Keratinocyte (primary cell): ENCODE results near the gene TELO2. TPM values are rescaled to one million over a fixed set of nuclear protein-coding genes. Genes with fewer than 3 reads are reported as not detected.

Experiments used
- DNase-seq: peaks from one replicate; pipeline ENCODE4 v3.0.0-alpha.2; 2011; ENCODE audit warnings: low read depth, missing footprints, low spot score
- FAIRE-seq: peaks from 2 replicates; lab custom pipeline; 2011; peaks lifted over from hg19 to GRCh38; lab: Jason Lieb, UNC
- H2AFZ ChIP-seq: 2 replicates; pipeline ENCODE4 v1.6.0; 2012; ENCODE audit warnings: low read length, control low read depth, inconsistent platforms; ENCODE audit not compliant: control insufficient read depth
- H3K27ac ChIP-seq: 2 replicates; pipeline ENCODE4 v1.5.1; 2011; ENCODE audit warnings: low read length; ENCODE audit not compliant: control insufficient read depth, insufficient read depth
- H3K27me3 ChIP-seq: 3 replicates; pipeline ENCODE4 v1.6.0; 2011; ENCODE audit warnings: low read length; ENCODE audit not compliant: control insufficient read depth, insufficient read depth; ENCODE audit errors: extremely low read depth
- H3K36me3 ChIP-seq, 2 experiments: 2 replicates in 1 of 2; 3 replicates in 1 of 2; pipeline ENCODE4 v1.5.1; 2011; ENCODE audit warnings: low read length in 2 of 2, mild to moderate bottlenecking in 1 of 2; ENCODE audit not compliant: control insufficient read depth in 2 of 2, insufficient read depth in 2 of 2; ENCODE audit errors: extremely low read depth in 1 of 2
- H3K4me1 ChIP-seq: 3 replicates; pipeline ENCODE4 v1.5.1; 2011; ENCODE audit warnings: low read length; ENCODE audit not compliant: control insufficient read depth, insufficient read depth; ENCODE audit errors: extremely low read depth
- H3K4me2 ChIP-seq: 3 replicates; pipeline ENCODE4 v1.6.0; 2011; ENCODE audit warnings: low read depth, low read length; ENCODE audit not compliant: control insufficient read depth, insufficient read depth; ENCODE audit errors: extremely low read depth
- H3K4me3 ChIP-seq, 3 experiments: fragments of 200-600 bp in 1 of 3; sonication (generic) in 1 of 3; 2 replicates in 2 of 3; 3 replicates in 1 of 3; pipeline ENCODE4 v1.5.1; 2011 to 2016; ENCODE audit warnings: low read length in 3 of 3, mild to moderate bottlenecking in 3 of 3, control low read depth in 2 of 3, inconsistent platforms in 1 of 3, low read depth in 1 of 3, mixed read lengths in 1 of 3, mixed run types in 1 of 3, moderate library complexity in 1 of 3; ENCODE audit not compliant: control insufficient read depth in 2 of 3, insufficient read depth in 2 of 3; ENCODE audit errors: extremely low read depth in 1 of 3
- H3K79me2 ChIP-seq: 2 replicates; pipeline ENCODE4 v1.6.0; 2012; ENCODE audit warnings: low read length; ENCODE audit not compliant: control insufficient read depth, insufficient read depth
- H3K9ac ChIP-seq: 3 replicates; pipeline ENCODE4 v1.6.0; 2011; ENCODE audit warnings: low read length; ENCODE audit not compliant: control insufficient read depth, insufficient read depth; ENCODE audit errors: extremely low read depth
- H3K9me1 ChIP-seq: 3 replicates; pipeline ENCODE4 v1.6.0; 2011; ENCODE audit warnings: low read length; ENCODE audit not compliant: control insufficient read depth, insufficient read depth; ENCODE audit errors: extremely low read depth
- H3K9me3 ChIP-seq: 2 replicates; pipeline ENCODE4 v1.5.1; 2012; ENCODE audit warnings: low read depth, low read length; ENCODE audit not compliant: control insufficient read depth
- H4K20me1 ChIP-seq: 3 replicates; pipeline ENCODE4 v1.6.0; 2011; ENCODE audit warnings: low read length; ENCODE audit not compliant: control insufficient read depth, insufficient read depth; ENCODE audit errors: extremely low read depth
- CTCF ChIP-seq, 3 experiments: IDR thresholded peaks in 1 of 3; conservative IDR thresholded peaks in 1 of 3; optimal IDR thresholded peaks in 1 of 3; 2 replicates in 2 of 3; 3 replicates in 1 of 3; pipeline versions ENCODE3 to v1.5.1; 2011; ENCODE audit warnings: low read length in 3 of 3, mild to moderate bottlenecking in 3 of 3, moderate library complexity in 2 of 3, control low read depth in 1 of 3, inconsistent platforms in 1 of 3; ENCODE audit not compliant: insufficient read depth in 2 of 3; ENCODE audit errors: extremely low read depth in 1 of 3
- EZH2 ChIP-seq: IDR thresholded peaks from one replicate; pipeline ENCODE4 v1.6.1; 2012; ENCODE audit warnings: inconsistent platforms, mild to moderate bottlenecking, low read length, moderate library complexity
- dilution Hi-C: fragments of 300-500 bp; cut with MboI; formaldehyde crosslinking; loops from one replicate; pipeline ENCODE4 v1.7.0; 2020; ENCODE audit warnings: low sequenced_read_pairs; ENCODE audit not compliant: extremely low pct_ligation_motif_present
- polyA plus RNA-seq, 5 experiments: library from polyadenylated mRNA; depleted of rRNA in 3 of 5; stranded (reverse) in 3 of 5; stranded (forward) in 1 of 5; unstranded in 1 of 5; fragments of >200 nt; gene quantifications; 1 replicate in 1 of 5; 2 replicates in 3 of 5; 3 replicates in 1 of 5; pipeline versions ENCODE4 v1.2.1 to v1.2.3, GENCODE V29; 2011 to 2012; ENCODE audit warnings: missing spikeins in 2 of 5, low read depth in 1 of 5, low replicate concordance in 1 of 5

Gene TELO2
- polyA plus RNA-seq, 1 donor (not counting 4 experiments of a cell fraction or from before 2014, with no cell fraction given), result 7.9 TPM

- H3K27ac ChIP-seq, result no peak overlapping the region
Measured at GRCh38 chr16:1550696-1551095, 57.5 kb downstream of the TELO2 start.

GRCh38 chr16:1551166-1551565 is 58.0 kb downstream of the TELO2 start:
- dilution Hi-C loops, result no loop called here
- no peak overlapping the region for H3K27ac ChIP-seq
- H3K27me3 ChIP-seq, result no peaks in the 10 kb centered on the region

More at GRCh38 chr16:1550696-1551095, 57.5 kb downstream of the TELO2 start:
- Histone ChIP-seq H3K79me2 (no peaks in the 10 kb centered on the region), H4K20me1 (no peaks in the 10 kb centered on the region), H3K9ac (no peak overlapping the region), H3K4me3 (no peak overlapping the region), H3K27me3 (no peaks in the 10 kb centered on the region), H3K4me2 (no peak overlapping the region), H3K9me3 (no peaks in the 10 kb centered on the region), H3K36me3 (peaks cover 0 to 2% of the 10 kb centered on the region in 2 experiments), H3K4me1 (peaks cover 16% of the 10 kb centered on the region), H3K9me1 (peaks cover 2% of the 10 kb centered on the region), H2AFZ (no peak overlapping the region)
- dilution Hi-C loops, result no loop called here
- DNase-seq (no peak), FAIRE-seq (no peak)
- TF ChIP-seq EZH2, result no peak

More at GRCh38 chr16:1551166-1551565, 58.0 kb downstream of the TELO2 start:
- FAIRE-seq, result no peak
- Histone ChIP-seq H3K4me3 (no peak overlapping the region), H3K4me2 (no peak overlapping the region), H3K79me2 (no peaks in the 10 kb centered on the region), H3K9me1 (peaks cover 2% of the 10 kb centered on the region), H3K9ac (no peak overlapping the region), H3K36me3 (peaks cover 0 to 2% of the 10 kb centered on the region in 2 experiments), H2AFZ (no peak overlapping the region), H3K4me1 (peaks cover 15% of the 10 kb centered on the region), H3K9me3 (no peaks in the 10 kb centered on the region), H4K20me1 (no peaks in the 10 kb centered on the region)
- DNase-seq, result no peak
- TF ChIP-seq CTCF (optimal IDR thresholded peaks at IDR 0.05 in 1 of 3, IDR thresholded peaks at IDR 0.05 in 1 of 3, conservative IDR thresholded peaks at IDR 0.05 in 1 of 3; ENCODE audit: extremely low read depth in 1 of 3, insufficient read depth in 2 of 3, low read length in 3 of 3), result no peak
- TF ChIP-seq EZH2, result no peak
